ENCODE measurements around the gene ZNF296.

Gene ZNF296

DNA sequence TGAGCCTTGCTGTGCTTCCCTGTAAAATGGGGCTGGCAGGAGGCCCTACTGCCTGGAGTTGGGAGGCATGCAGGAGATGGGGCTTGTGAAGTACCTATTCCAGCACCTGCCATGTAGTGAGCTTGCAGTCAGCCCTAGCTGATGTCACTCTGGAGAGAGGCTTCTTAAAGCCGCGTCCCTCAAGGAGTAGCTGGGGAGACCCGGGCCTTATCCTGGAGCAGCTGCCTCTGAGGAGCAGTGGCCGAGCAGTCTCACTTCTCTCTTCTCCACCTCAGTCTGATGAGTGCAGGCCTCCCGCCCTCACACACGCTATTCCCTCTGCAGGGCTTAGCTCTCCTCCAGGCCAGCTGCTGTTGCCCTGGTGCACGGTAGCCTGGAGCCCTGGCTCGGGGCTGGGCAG is 19.4 kb downstream of the ZNF296 start (continued):
- TF ChIP-seq CREB5 (CRISPR knock-in tag; IDR thresholded peaks at IDR 0.05; ENCODE audit: low read depth): no peak
- no peak for TF ChIP-seq ZNF8 (CRISPR knock-in tag; IDR thresholded peaks at IDR 0.05)
- TF ChIP-seq ESRRG (CRISPR knock-in tag; IDR thresholded peaks at IDR 0.05): no peak
- no peak for TF ChIP-seq PPARA (CRISPR knock-in tag; IDR thresholded peaks at IDR 0.05; ENCODE audit: borderline replicate concordance)
- no peak for TF ChIP-seq ISL1 (CRISPR knock-in tag; IDR thresholded peaks at IDR 0.05)
- no peak for TF ChIP-seq GLIS3 (CRISPR knock-in tag; IDR thresholded peaks at IDR 0.05)

DNA sequence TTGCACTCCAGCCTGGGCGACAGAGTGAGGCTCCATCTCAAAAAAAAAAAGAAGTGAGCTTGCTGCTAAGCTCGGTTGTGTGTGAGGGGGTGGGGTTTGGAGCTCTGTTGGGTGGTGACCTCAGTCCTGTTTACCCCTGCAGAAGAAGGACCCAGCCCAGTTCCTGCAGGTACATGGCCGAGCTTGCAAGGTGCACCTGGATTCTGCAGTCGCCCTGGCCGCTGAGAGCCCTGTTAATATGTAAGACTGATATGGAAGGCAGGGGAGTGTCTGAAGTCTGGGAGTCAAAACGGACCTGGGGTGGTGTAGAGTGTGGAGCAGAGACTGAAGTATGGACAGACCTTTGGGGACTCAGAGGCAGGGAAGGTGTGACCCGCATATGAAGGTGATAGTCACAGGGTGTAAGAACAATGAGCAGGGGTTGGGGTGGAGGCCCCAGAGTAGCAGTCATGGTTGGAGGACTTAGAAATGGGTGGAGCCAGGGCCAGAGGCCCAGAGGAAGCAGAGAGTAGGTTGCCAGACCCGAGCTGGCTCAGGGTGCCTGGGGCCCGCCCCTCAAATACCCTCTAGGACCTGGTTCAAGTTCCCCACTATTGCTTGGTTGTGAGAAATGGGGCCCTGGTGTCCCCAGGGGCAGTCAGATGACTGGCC is 24.2 kb downstream of the ZNF296 start:
- no peak for TF ChIP-seq TOX (CRISPR knock-in tag; IDR thresholded peaks at IDR 0.05; ENCODE audit: borderline replicate concordance)
- no peak for TF ChIP-seq ISL1 (CRISPR knock-in tag; IDR thresholded peaks at IDR 0.05)
- no peak for TF ChIP-seq ZNF70 (CRISPR knock-in tag; IDR thresholded peaks at IDR 0.05)
- no peak for TF ChIP-seq ZNF565 (CRISPR knock-in tag; conservative IDR thresholded peaks at IDR 0.05; ENCODE audit: low read depth)
- no peak for TF ChIP-seq OSR1 (CRISPR knock-in tag; IDR thresholded peaks at IDR 0.05)
- TF ChIP-seq TCF4 (CRISPR knock-in tag; IDR thresholded peaks at IDR 0.05; ENCODE audit: borderline replicate concordance): no peak
- no peak for TF ChIP-seq BACH2 (CRISPR knock-in tag; IDR thresholded peaks at IDR 0.05; ENCODE audit: borderline replicate concordance)
- no peak for TF ChIP-seq RARB (CRISPR knock-in tag; IDR thresholded peaks at IDR 0.05)
- no peak for TF ChIP-seq CSDC2 (CRISPR knock-in tag; IDR thresholded peaks at IDR 0.05)
- no peak for ATAC-seq

DNA sequence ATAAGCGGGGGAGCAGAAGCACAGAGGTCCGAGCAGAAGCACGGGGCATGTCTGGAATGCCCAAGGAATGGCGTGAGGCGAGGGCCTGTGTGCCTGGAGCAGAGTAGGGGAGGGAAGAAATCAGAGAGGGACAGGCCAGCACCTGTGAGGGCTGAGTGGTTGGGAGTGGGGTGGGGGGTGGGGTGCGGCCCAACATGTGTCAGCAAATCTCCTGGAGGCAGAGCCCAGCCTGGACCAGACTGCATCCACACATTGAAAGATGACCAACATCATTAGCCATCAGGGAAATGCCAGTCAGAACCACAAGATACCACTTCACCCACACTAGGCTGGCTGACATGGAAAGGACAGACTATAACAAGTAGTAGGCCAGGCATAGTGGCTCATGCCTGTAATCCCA is 26.2 kb downstream of the ZNF296 start:
- ATAC-seq: no peak
- TF ChIP-seq GLIS3 (CRISPR knock-in tag; IDR thresholded peaks at IDR 0.05) (no peak), BACH2 (CRISPR knock-in tag; IDR thresholded peaks at IDR 0.05; ENCODE audit: borderline replicate concordance) (no peak), PPARA (CRISPR knock-in tag; IDR thresholded peaks at IDR 0.05; ENCODE audit: borderline replicate concordance) (no peak), ZNF8 (CRISPR knock-in tag; IDR thresholded peaks at IDR 0.05) (no peak), CREB5 (CRISPR knock-in tag; IDR thresholded peaks at IDR 0.05; ENCODE audit: low read depth) (no peak), TSHZ2 (CRISPR knock-in tag; IDR thresholded peaks at IDR 0.05) (no peak), ZFP30 (CRISPR knock-in tag; IDR thresholded peaks at IDR 0.05) (no peak), ISL1 (CRISPR knock-in tag; IDR thresholded peaks at IDR 0.05) (no peak), TOX (CRISPR knock-in tag; IDR thresholded peaks at IDR 0.05; ENCODE audit: borderline replicate concordance) (no peak), CSDC2 (CRISPR knock-in tag; IDR thresholded peaks at IDR 0.05) (no peak), ZFP3 (CRISPR knock-in tag; IDR thresholded peaks at IDR 0.05) (no peak), ZC3H10 (CRISPR knock-in tag; IDR thresholded peaks at IDR 0.05) (no peak), ARNTL (CRISPR knock-in tag; IDR thresholded peaks at IDR 0.05; ENCODE audit: borderline replicate concordance, low read depth) (no peak), SNAI2 (CRISPR knock-in tag; IDR thresholded peaks at IDR 0.05) (no peak), OSR1 (CRISPR knock-in tag; IDR thresholded peaks at IDR 0.05) (no peak), TCF4 (CRISPR knock-in tag; IDR thresholded peaks at IDR 0.05; ENCODE audit: borderline replicate concordance) (no peak), ZNF565 (CRISPR knock-in tag; conservative IDR thresholded peaks at IDR 0.05; ENCODE audit: low read depth) (no peak), RARB (CRISPR knock-in tag; IDR thresholded peaks at IDR 0.05) (no peak)
- TF ChIP-seq, protein P1, sequence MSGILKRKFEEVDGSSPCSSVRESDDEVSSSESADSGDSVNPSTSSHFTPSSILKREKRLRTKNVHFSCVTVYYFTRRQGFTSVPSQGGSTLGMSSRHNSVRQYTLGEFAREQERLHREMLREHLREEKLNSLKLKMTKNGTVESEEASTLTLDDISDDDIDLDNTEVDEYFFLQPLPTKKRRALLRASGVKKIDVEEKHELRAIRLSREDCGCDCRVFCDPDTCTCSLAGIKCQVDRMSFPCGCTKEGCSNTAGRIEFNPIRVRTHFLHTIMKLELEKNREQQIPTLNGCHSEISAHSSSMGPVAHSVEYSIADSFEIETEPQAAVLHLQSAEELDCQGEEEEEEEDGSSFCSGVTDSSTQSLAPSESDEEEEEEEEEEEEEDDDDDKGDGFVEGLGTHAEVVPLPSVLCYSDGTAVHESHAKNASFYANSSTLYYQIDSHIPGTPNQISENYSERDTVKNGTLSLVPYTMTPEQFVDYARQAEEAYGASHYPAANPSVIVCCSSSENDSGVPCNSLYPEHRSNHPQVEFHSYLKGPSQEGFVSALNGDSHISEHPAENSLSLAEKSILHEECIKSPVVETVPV (CRISPR knock-in tag; IDR thresholded peaks at IDR 0.05): no peak

Measured in SK-N-SH treated with all-trans-retinoic acid at 6 μM for 48 hours (cell line).